H1 (cell line): ENCODE results near the gene NXN. TPM values are rescaled to one million over a fixed set of nuclear protein-coding genes. Genes with fewer than 3 reads are reported as not detected.

Experiments used
- CEBPB ChIP-seq: IDR thresholded peaks from 2 replicates; pipeline ENCODE4 v1.6.1; 2012; ENCODE audit warnings: low read depth, low read length
- KDM4A ChIP-seq: IDR thresholded peaks from one replicate; pipeline ENCODE4 v1.7.1; 2012; ENCODE audit warnings: low read depth, mild to moderate bottlenecking, moderate library complexity, low read length, inconsistent platforms; ENCODE audit not compliant: severe bottlenecking
- POLR2A ChIP-seq, 2 experiments: IDR thresholded peaks; 1 replicate in 1 of 2; 2 replicates in 1 of 2; pipeline ENCODE4 v1.6.1; 2011; ENCODE audit warnings: low read depth in 2 of 2, low read length in 2 of 2, mild to moderate bottlenecking in 2 of 2; ENCODE audit errors: control extremely low read depth in 1 of 2
- SAP30 ChIP-seq: fragments of 300-600 bp; sonication (generic); IDR thresholded peaks from 2 replicates; pipeline ENCODE4 v1.7.1; 2012; ENCODE audit warnings: low read length, moderate library complexity, mild to moderate bottlenecking, inconsistent platforms; ENCODE audit not compliant: insufficient read depth, insufficient replicate concordance
- TBP ChIP-seq: IDR thresholded peaks from 2 replicates; pipeline ENCODE4 v1.6.1; 2011; ENCODE audit warnings: low read depth, low read length, improper control_type of control experiment
- TCF12 ChIP-seq: IDR thresholded peaks from 2 replicates; pipeline ENCODE4 v1.6.1; 2011; ENCODE audit warnings: low read depth, mild to moderate bottlenecking, low read length
- ZNF274 ChIP-seq: IDR thresholded peaks from 2 replicates; pipeline ENCODE4 v1.7.0; 2012; ENCODE audit warnings: low read length, borderline replicate concordance; ENCODE audit errors: extremely low read depth
- polyA plus RNA-seq, 7 experiments: library from polyadenylated mRNA; depleted of rRNA in 3 of 7; stranded (reverse) in 5 of 7; unstranded in 2 of 7; fragments of >200 nt in 5 of 7; fragments of 200-250 nt in 2 of 7; gene quantifications; 1 replicate in 5 of 7; 2 replicates in 1 of 7; 4 replicates in 1 of 7; pipeline versions ENCODE4 v1.2.1 to v1.2.3, GENCODE V29; 2011 to 2013; ENCODE audit warnings: missing spikeins in 2 of 7, mixed read lengths in 2 of 7
- total RNA-seq: library from RNA; stranded (reverse); fragmentation: NEBNext Ultra II Directional; extraction: Animal tissue kit (Norgen Biotek cat#: 25700); gene quantifications from 2 replicates; pipeline ENCODE4 v1.2.1, GENCODE V29; 2021

The NXN gene
- total and polyA plus RNA-seq, 2 of the 8 experiments (the other 6 are each of a cell fraction or from before 2014, with no cell fraction given) = 94.1 to 107 TPM

DNA sequence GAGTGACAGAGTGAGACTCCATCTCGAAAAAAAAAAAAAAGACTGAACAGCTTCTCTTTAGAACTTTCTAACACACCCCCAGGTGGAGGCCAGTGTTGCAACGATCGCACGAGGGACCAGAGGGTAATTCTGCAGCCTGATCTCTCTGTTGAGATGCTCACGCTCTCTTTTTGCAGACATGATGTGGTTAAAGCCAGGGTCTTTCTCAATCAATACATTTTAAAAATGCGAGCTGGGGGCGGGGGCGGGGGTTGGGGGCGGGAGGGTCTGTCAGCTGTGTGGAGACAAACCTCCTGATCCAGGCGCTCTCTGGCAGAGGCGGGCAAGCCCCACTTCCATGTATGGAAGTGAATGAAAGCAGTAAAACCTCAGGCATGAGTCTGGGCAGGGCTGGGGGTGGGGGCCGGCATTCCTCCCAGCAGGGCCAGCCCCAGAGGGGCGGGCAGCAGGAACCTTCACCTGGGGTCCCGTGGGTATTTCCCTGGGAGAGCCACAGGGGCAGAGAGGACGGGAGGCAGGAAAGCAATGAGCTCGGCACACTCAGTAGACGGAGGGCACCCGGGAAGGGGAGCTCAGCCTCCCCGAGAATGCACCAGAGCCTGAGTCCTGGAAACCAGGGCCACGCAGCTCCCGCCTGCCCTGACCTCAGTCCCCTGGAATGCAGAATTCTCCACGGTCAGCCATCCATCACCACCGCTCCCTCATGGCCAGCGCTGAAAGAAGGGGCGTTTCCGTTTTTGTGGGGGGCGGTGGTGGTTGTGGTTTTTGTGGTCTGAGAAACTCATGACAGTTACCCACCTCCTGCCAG lies 28.0 kb downstream of the NXN start (continued):
- no peak for TF ChIP-seq ZNF274
- no peak for TF ChIP-seq SAP30
- TF ChIP-seq POLR2A (IDR thresholded peaks at IDR 0.05; ENCODE audit: control extremely low read depth in 1 of 2, low read depth in 2 of 2, low read length in 2 of 2) = peak in 1 of 2 experiments; percentile 79; a peak in 1 of 3 replicates
- no peak for TF ChIP-seq KDM4A
- no peak for TF ChIP-seq TCF12
- TF ChIP-seq CEBPB = no peak
- peak; percentile 50; the same call in 1 of the 2 replicates for TF ChIP-seq TBP
